Liver (tissue), 9 donors: Measurements from ENCODE around the gene GALNT1. TPM values are rescaled to one million over a fixed set of nuclear protein-coding genes. Genes with fewer than 3 reads are reported as not detected.

Source experiments
- DNase-seq: peaks from one replicate; pipeline ENCODE4 v3.0.0-alpha.2; 2017; ENCODE audit warnings: low spot score
- H3K27ac ChIP-seq, 2 donors: one replicate each; pipeline ENCODE4 v1.7.0; 2013; ENCODE audit warnings: inconsistent platforms in 2 of 2, low read length in 2 of 2, control low read depth in 1 of 2, low read depth in 1 of 2, mild to moderate bottlenecking in 1 of 2
- H3K27me3 ChIP-seq, 4 donors: one replicate each; pipeline versions ENCODE4 v1.6.1 to v1.7.0; 2013; ENCODE audit warnings: low read length in 3 of 4, inconsistent platforms in 1 of 4, mild to moderate bottlenecking in 1 of 4, moderate library complexity in 1 of 4; ENCODE audit not compliant: control insufficient read depth in 4 of 4, insufficient read depth in 4 of 4
- H3K36me3 ChIP-seq, 4 donors: one replicate each; pipeline versions ENCODE4 v1.6.1 to v1.7.0; 2013; ENCODE audit warnings: low read length in 3 of 4, mild to moderate bottlenecking in 3 of 4, low read depth in 1 of 4, moderate library complexity in 1 of 4; ENCODE audit not compliant: control insufficient read depth in 4 of 4, insufficient read depth in 3 of 4
- H3K4me1 ChIP-seq, 4 donors: one replicate each; pipeline versions ENCODE4 v1.6.1 to v1.7.0; 2013; ENCODE audit warnings: low read length in 3 of 4, mild to moderate bottlenecking in 3 of 4, moderate library complexity in 1 of 4; ENCODE audit not compliant: control insufficient read depth in 4 of 4, insufficient read depth in 4 of 4
- H3K4me3 ChIP-seq, 3 donors: one replicate each; pipeline versions ENCODE4 v1.6.1 to v1.7.0; 2013; ENCODE audit warnings: low read length in 3 of 3, control low read depth in 1 of 3, low read depth in 1 of 3, mild to moderate bottlenecking in 1 of 3
- H3K9ac ChIP-seq, 2 donors: one replicate each; pipeline ENCODE4 v1.7.0; 2013; ENCODE audit warnings: low read length in 2 of 2, mild to moderate bottlenecking in 2 of 2, moderate library complexity in 2 of 2, control low read depth in 1 of 2, low read depth in 1 of 2
- H3K9me3 ChIP-seq, 4 donors: one replicate each; pipeline versions ENCODE4 v1.6.1 to v1.7.0; 2013; ENCODE audit warnings: low read length in 3 of 4; ENCODE audit not compliant: control insufficient read depth in 4 of 4
- EGR1 ChIP-seq, 2 donors: IDR thresholded peaks; 2 replicates each; pipeline ENCODE4 v1.6.1; 2016 to 2018; ENCODE audit warnings: antibody characterized with exemption in 2 of 2, low read depth in 2 of 2
- FOXA1 ChIP-seq: IDR thresholded peaks from 2 replicates; pipeline ENCODE4 v1.6.1; 2016; ENCODE audit warnings: antibody characterized with exemption
- FOXA2 ChIP-seq: IDR thresholded peaks from 2 replicates; pipeline ENCODE4 v1.6.1; 2016; ENCODE audit warnings: antibody characterized with exemption
- GABPA ChIP-seq, 2 donors: IDR thresholded peaks in 1 of 2; conservative IDR thresholded peaks in 1 of 2; 2 replicates each; pipeline ENCODE4 v1.6.1; 2016; ENCODE audit warnings: antibody characterized with exemption in 2 of 2, mild to moderate bottlenecking in 1 of 2, moderate library complexity in 1 of 2
- HNF4A ChIP-seq, 2 donors: conservative IDR thresholded peaks; 2 replicates each; pipeline ENCODE4 v1.6.1; 2016; ENCODE audit warnings: antibody characterized with exemption in 2 of 2, mild to moderate bottlenecking in 2 of 2
- HNF4G ChIP-seq: IDR thresholded peaks from 2 replicates; pipeline ENCODE4 v1.6.1; 2016; ENCODE audit warnings: antibody characterized with exemption
- JUND ChIP-seq, 2 donors: IDR thresholded peaks; 2 replicates each; pipeline ENCODE4 v1.6.1; 2016; ENCODE audit warnings: antibody characterized with exemption in 2 of 2
- MAX ChIP-seq: IDR thresholded peaks from 2 replicates; pipeline ENCODE4 v1.6.1; 2016; ENCODE audit warnings: antibody characterized with exemption
- NR2F2 ChIP-seq: IDR thresholded peaks from 2 replicates; pipeline ENCODE4 v1.6.1; 2016; ENCODE audit warnings: antibody characterized with exemption
- RAD21 ChIP-seq, 2 donors: IDR thresholded peaks; 2 replicates each; pipeline ENCODE4 v1.6.1; 2016; ENCODE audit warnings: antibody characterized with exemption in 2 of 2, mild to moderate bottlenecking in 2 of 2
- RXRA ChIP-seq, 2 donors: IDR thresholded peaks; 2 replicates each; pipeline ENCODE4 v1.6.1; 2017 to 2018; ENCODE audit warnings: antibody characterized with exemption in 2 of 2, mild to moderate bottlenecking in 1 of 2
- SP1 ChIP-seq: IDR thresholded peaks from 2 replicates; pipeline ENCODE4 v1.6.1; 2018; ENCODE audit warnings: antibody characterized with exemption, mild to moderate bottlenecking
- TAF1 ChIP-seq: conservative IDR thresholded peaks from 2 replicates; pipeline ENCODE4 v1.6.1; 2016; ENCODE audit warnings: antibody characterized with exemption, mild to moderate bottlenecking
- YY1 ChIP-seq: IDR thresholded peaks from 2 replicates; pipeline ENCODE4 v1.6.1; 2016; ENCODE audit warnings: antibody characterized with exemption, mild to moderate bottlenecking
- WGBS: extraction: QIAGEN DNeasy Blood & Tissue Kit; methylation state at CpG from one replicate; pipeline ENCODE4 v1.1.7; 2013; 5-methylcytosine and 5-hydroxymethylcytosine counted together
- polyA plus RNA-seq, 2 donors: library from polyadenylated mRNA; stranded (reverse) in 1 of 2; unstranded in 1 of 2; fragments of 200-250 nt in 1 of 2; fragments of >200 nt in 1 of 2; fragmentation: Nextera tagmentation in 1 of 2; extraction: Ambion mirVana in 1 of 2; gene quantifications; one replicate each; pipeline versions ENCODE4 v1.2.1 to v1.2.3, GENCODE V29; 2013 to 2015
- total RNA-seq, 2 donors: library from RNA; depleted of rRNA; stranded (reverse); fragments of >200 nt; gene quantifications; one replicate each; pipeline ENCODE4 v1.2.3, GENCODE V29; 2014
- TF ChIP-seq, protein P1 (sequence below): IDR thresholded peaks from 2 replicates; pipeline ENCODE4 v1.6.1; 2016; ENCODE audit warnings: antibody characterized with exemption
- TF ChIP-seq, protein P2 (sequence below): IDR thresholded peaks from 2 replicates; pipeline ENCODE4 v1.6.1; 2016; ENCODE audit warnings: antibody characterized with exemption, mild to moderate bottlenecking
- TF ChIP-seq, protein P3 (sequence below): fragments of 150-350 bp; IDR thresholded peaks from 2 replicates; pipeline ENCODE4 v1.5.1; 2017; ENCODE audit warnings: improper control_type of control experiment, low read depth, low read length; ENCODE audit not compliant: missing input control
- TF ChIP-seq, protein P4 (sequence below): IDR thresholded peaks from 2 replicates; pipeline ENCODE4 v1.6.1; 2016; ENCODE audit warnings: antibody characterized with exemption
- donor health status: healthy.
- donor health status: healthy.
- donor health status: healthy.
- donor health status: healthy.
- donor health status: healthy.

The GALNT1 gene
- total and polyA plus RNA-seq, 4 donors, result 13.9 to 42.2 (median 26.5) TPM

GRCh38 chr18:35581898-35582641 lies 530 bp downstream of the GALNT1 start (continued):
- no peak for TF ChIP-seq FOXA2
- TF ChIP-seq HNF4A (conservative IDR thresholded peaks at IDR 0.05), result no peak
- TF ChIP-seq NR2F2, result no peak
- TF ChIP-seq RXRA (IDR thresholded peaks at IDR 0.05), result no peak
- no peak for TF ChIP-seq JUND (IDR thresholded peaks at IDR 0.05)

DNA sequence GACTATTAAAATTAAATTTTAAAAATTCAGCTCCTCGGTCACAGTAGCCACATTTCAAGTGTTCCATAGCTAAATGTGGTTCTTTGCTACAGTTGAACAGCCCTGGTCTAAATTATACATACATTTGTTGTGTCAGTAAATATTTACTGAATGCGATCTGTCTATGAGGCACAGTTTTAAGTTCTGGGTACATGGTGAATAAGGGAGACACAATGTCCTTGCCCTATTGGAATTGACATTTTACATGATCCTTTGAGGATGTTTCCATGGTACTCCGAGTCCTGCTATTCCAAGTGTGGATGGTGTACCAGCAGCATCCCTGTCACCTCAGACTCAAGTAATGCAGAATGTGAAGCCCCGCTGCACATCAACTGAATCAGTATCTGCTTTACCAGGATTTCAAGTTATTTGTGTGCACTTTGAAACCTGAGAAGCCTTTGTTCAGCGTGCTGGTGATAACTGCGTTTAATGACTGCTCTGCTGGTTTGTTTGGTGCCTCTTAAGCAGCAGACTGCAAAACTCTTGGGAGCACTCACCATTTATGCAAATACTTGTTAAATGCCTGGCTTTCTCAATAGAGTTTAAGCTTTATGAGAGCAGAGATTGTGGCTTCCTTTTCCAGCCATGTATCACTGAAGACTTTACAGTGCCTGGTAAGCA lies 1.5 kb downstream of the GALNT1 start:
- Histone ChIP-seq H3K4me3 (no peak overlapping the region), H3K27me3 (no peaks in the 10 kb centered on the region), H3K9ac (no peak overlapping the region), H3K36me3 (no peaks in the 10 kb centered on the region), H3K4me1 (peaks cover 0 to 11% (median 2%) of the 10 kb centered on the region in 4 donors), H3K9me3 (no peaks in the 10 kb centered on the region), H3K27ac (no peak overlapping the region)
- no peak for DNase-seq
- WGBS, result 69% methylated on average over 6 of the region's 6 CpGs
- TF ChIP-seq, protein P1, sequence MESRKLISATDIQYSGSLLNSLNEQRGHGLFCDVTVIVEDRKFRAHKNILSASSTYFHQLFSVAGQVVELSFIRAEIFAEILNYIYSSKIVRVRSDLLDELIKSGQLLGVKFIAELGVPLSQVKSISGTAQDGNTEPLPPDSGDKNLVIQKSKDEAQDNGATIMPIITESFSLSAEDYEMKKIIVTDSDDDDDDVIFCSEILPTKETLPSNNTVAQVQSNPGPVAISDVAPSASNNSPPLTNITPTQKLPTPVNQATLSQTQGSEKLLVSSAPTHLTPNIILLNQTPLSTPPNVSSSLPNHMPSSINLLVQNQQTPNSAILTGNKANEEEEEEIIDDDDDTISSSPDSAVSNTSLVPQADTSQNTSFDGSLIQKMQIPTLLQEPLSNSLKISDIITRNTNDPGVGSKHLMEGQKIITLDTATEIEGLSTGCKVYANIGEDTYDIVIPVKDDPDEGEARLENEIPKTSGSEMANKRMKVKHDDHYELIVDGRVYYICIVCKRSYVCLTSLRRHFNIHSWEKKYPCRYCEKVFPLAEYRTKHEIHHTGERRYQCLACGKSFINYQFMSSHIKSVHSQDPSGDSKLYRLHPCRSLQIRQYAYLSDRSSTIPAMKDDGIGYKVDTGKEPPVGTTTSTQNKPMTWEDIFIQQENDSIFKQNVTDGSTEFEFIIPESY, result no peak
- no peak for TF ChIP-seq JUND (IDR thresholded peaks at IDR 0.05)
- TF ChIP-seq YY1, result no peak
- no peak for TF ChIP-seq SP1
- TF ChIP-seq, protein P2, sequence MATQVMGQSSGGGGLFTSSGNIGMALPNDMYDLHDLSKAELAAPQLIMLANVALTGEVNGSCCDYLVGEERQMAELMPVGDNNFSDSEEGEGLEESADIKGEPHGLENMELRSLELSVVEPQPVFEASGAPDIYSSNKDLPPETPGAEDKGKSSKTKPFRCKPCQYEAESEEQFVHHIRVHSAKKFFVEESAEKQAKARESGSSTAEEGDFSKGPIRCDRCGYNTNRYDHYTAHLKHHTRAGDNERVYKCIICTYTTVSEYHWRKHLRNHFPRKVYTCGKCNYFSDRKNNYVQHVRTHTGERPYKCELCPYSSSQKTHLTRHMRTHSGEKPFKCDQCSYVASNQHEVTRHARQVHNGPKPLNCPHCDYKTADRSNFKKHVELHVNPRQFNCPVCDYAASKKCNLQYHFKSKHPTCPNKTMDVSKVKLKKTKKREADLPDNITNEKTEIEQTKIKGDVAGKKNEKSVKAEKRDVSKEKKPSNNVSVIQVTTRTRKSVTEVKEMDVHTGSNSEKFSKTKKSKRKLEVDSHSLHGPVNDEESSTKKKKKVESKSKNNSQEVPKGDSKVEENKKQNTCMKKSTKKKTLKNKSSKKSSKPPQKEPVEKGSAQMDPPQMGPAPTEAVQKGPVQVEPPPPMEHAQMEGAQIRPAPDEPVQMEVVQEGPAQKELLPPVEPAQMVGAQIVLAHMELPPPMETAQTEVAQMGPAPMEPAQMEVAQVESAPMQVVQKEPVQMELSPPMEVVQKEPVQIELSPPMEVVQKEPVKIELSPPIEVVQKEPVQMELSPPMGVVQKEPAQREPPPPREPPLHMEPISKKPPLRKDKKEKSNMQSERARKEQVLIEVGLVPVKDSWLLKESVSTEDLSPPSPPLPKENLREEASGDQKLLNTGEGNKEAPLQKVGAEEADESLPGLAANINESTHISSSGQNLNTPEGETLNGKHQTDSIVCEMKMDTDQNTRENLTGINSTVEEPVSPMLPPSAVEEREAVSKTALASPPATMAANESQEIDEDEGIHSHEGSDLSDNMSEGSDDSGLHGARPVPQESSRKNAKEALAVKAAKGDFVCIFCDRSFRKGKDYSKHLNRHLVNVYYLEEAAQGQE, result no peak
- no peak for TF ChIP-seq MAX
- TF ChIP-seq EGR1 (IDR thresholded peaks at IDR 0.05; ENCODE audit: low read depth in 2 of 2), result no peak
- TF ChIP-seq FOXA1, result no peak
- no peak for TF ChIP-seq HNF4G
- no peak for TF ChIP-seq RXRA (IDR thresholded peaks at IDR 0.05)
- TF ChIP-seq, protein P3, sequence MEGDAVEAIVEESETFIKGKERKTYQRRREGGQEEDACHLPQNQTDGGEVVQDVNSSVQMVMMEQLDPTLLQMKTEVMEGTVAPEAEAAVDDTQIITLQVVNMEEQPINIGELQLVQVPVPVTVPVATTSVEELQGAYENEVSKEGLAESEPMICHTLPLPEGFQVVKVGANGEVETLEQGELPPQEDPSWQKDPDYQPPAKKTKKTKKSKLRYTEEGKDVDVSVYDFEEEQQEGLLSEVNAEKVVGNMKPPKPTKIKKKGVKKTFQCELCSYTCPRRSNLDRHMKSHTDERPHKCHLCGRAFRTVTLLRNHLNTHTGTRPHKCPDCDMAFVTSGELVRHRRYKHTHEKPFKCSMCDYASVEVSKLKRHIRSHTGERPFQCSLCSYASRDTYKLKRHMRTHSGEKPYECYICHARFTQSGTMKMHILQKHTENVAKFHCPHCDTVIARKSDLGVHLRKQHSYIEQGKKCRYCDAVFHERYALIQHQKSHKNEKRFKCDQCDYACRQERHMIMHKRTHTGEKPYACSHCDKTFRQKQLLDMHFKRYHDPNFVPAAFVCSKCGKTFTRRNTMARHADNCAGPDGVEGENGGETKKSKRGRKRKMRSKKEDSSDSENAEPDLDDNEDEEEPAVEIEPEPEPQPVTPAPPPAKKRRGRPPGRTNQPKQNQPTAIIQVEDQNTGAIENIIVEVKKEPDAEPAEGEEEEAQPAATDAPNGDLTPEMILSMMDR, result no peak
- no peak for TF ChIP-seq TAF1
- TF ChIP-seq RAD21 (IDR thresholded peaks at IDR 0.05), result no peak
- TF ChIP-seq FOXA2, result no peak
- no peak for TF ChIP-seq NR2F2
- TF ChIP-seq, protein P4, sequence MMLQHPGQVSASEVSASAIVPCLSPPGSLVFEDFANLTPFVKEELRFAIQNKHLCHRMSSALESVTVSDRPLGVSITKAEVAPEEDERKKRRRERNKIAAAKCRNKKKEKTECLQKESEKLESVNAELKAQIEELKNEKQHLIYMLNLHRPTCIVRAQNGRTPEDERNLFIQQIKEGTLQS, result no peak
- no peak for TF ChIP-seq GABPA (IDR thresholded peaks at IDR 0.05 in 1 of 2, conservative IDR thresholded peaks at IDR 0.05 in 1 of 2)
